ENCODE measurements around the gene EVI2B.
"Not testable (repeated sequence)": the region's sequence is repeated elsewhere in the genome, so short reads cannot be mapped to it uniquely, and the experiment has no call there.

Gene EVI2B

GRCh38 chr17:31310260-31310659 lies 3.6 kb downstream of the EVI2B start:
- peak in 2 of 4 experiments; percentile 27 to 37 for DNase-seq

GRCh38 chr17:31309556-31309955 lies 4.3 kb downstream of the EVI2B start:
- DNase-seq = peak; percentile 56 to 92 (median 73)

- DNase-seq = peak; percentile 36 to 82 (median 65)
Measured at GRCh38 chr17:31308372-31309334, 5.2 kb downstream of the EVI2B start.

GRCh38 chr17:31307640-31308039 lies 6.2 kb downstream of the EVI2B start:
- no peak for DNase-seq

GRCh38 chr17:31299624-31300023 lies 14.2 kb downstream of the EVI2B start:
- DNase-seq = no peak

- DNase-seq = no peak
Measured at GRCh38 chr17:31297090-31297489, 16.8 kb downstream of the EVI2B start, which contains the start of gene OMG. Gene OMG, minus strand, starts transcription at chr17:31297239. Its CDS starts 908 bp downstream, at chr17:31296331.

- no peak for DNase-seq
Measured at GRCh38 chr17:31296142-31296541, 17.7 kb downstream of the EVI2B start.

- no peak for DNase-seq
Measured at GRCh38 chr17:31295489-31295871, 18.4 kb downstream of the EVI2B start.

GRCh38 chr17:31294820-31295488 lies 18.9 kb downstream of the EVI2B start:
- DNase-seq = no peak

- no peak for DNase-seq
Measured at GRCh38 chr17:31294231-31294630, 19.6 kb downstream of the EVI2B start.

GRCh38 chr17:31293581-31293980 lies 20.3 kb downstream of the EVI2B start:
- DNase-seq = no peak

GRCh38 chr17:31291820-31292219 lies 22.0 kb downstream of the EVI2B start:
- no peak for DNase-seq

GRCh38 chr17:31289790-31290189 lies 24.1 kb downstream of the EVI2B start:
- DNase-seq = no peak

- DNase-seq = not testable (repeated sequence)
Measured at GRCh38 chr17:31287932-31288331, 25.9 kb downstream of the EVI2B start.

- DNase-seq = no peak
Measured at GRCh38 chr17:31286587-31286986, 27.3 kb downstream of the EVI2B start.

GRCh38 chr17:31283841-31284240 lies 30.0 kb downstream of the EVI2B start:
- no peak for DNase-seq

GRCh38 chr17:31281061-31281460 lies 32.8 kb downstream of the EVI2B start:
- DNase-seq = no peak

GRCh38 chr17:31279401-31279800 lies 34.5 kb downstream of the EVI2B start:
- no peak for DNase-seq

GRCh38 chr17:31275116-31275515 lies 38.7 kb downstream of the EVI2B start:
- peak in 3 of 4 experiments; percentile 3 to 55 (median 39) for DNase-seq

- peak; percentile 31 to 84 (median 68) for DNase-seq
Measured at GRCh38 chr17:31274252-31274651, 39.6 kb downstream of the EVI2B start.

- no peak for DNase-seq
Measured at GRCh38 chr17:31273516-31273915, 40.3 kb downstream of the EVI2B start.

GRCh38 chr17:31272803-31273202 lies 41.1 kb downstream of the EVI2B start:
- peak in 1 of 4 experiments; percentile 44 for DNase-seq

GRCh38 chr17:31272236-31272635 lies 41.6 kb downstream of the EVI2B start:
- no peak for DNase-seq

GRCh38 chr17:31269578-31269983 lies 44.3 kb downstream of the EVI2B start:
- DNase-seq = no peak

All from suppressor macrophage (primary cell).